8988T (cell line): Measurements from ENCODE around the gene SLBP.

Experiments
- DNase-seq: peaks from one replicate; pipeline ENCODE4 v3.0.0; 2011

The SLBP gene

DNA sequence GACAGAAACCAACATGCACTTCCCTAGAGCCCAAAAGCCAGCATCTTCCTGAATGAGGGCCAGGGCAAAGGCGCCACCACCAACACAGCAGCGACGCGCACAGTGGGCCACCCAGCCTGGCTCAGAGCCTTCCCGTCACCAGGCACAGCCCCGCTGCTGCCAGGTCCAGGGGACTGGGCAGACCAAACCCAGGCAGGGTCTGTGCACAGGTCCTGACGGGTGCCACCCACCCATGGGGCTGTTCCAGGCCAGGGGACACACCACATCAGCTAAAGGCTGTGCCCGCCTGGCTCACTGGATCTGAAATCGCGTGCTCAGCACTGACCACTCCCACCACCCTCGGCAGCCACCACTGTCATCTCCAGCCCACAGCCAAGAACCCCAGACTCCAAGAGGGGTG lies 41.8 kb downstream of the SLBP start:
- no peak for DNase-seq

DNA sequence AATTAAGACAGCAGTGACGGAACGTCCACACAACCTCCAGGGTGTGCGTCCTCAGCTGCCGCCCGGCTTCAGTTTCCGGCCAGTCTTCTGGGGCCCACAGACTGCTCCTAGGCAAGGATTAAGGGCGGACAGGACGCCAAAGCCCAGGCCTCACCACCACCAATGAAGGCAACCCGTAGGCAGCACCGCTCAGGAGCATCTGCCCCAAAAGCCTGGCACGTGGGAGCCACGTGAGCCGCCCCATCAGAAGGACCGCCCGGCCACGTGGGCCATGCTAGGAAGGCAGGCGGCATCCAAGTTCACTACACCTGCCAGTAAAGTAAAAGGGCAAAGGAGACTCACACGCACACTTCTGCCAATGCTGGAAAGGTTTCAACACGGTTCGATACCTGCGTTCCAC lies 42.3 kb downstream of the SLBP start:
- DNase-seq, result no peak

DNA sequence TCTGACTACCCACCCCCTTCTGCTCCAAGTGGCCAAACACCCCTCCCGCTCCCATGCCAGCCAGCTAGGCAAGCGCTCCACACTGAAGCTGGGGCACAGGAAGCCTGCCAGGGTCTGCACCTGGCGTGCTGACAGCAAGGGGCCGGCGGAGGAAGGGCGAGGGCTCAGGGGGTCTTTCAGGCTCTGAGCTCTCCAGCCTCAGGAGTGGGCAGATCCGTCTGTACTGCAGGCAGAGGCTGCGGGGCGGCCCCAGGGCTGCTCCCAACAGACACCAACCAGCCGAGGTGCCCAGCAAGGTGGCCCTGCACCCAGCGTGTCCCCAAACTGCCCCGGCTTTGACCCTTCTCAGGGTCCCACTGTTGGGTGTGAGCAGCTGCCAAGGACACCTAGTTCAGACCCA lies 42.8 kb downstream of the SLBP start:
- DNase-seq, result no peak

DNA sequence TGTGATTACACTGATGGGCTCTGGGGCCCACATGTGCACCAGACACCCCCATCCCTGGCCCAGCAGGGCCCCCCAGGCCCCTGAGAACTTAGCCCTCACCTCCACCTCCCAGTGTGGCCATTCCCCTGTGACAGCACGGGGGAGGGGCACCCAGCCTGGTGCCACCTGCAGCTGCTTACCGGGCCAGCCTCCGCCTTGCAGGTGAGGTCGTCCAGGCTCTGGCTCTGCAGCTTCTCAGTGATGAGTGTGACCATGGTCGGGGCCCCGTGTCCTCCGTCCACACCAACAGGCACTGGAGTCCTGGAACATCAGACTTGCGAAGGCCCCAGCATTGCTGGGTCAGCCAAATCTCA lies 43.7 kb downstream of the SLBP start:
- no peak for DNase-seq

DNA sequence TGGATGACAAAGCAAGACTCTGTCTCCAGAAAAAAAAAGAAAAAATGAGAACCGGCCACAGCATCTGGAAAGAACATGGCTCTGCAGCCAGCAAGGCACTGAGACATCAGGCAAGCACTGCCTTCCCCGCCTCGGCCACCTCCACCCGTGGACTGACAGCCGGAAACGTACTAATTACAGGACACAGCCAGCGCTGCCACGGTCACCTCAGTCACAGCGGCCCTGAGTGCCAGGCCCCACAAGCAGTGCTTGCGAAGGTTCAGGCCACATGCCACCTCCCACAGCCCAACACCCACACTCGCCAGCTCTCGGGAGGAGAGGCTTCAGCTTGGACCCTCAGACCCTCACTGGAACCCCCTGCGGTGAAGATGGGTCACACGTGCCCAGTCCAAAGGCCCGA lies 44.8 kb downstream of the SLBP start:
- no peak for DNase-seq

DNA sequence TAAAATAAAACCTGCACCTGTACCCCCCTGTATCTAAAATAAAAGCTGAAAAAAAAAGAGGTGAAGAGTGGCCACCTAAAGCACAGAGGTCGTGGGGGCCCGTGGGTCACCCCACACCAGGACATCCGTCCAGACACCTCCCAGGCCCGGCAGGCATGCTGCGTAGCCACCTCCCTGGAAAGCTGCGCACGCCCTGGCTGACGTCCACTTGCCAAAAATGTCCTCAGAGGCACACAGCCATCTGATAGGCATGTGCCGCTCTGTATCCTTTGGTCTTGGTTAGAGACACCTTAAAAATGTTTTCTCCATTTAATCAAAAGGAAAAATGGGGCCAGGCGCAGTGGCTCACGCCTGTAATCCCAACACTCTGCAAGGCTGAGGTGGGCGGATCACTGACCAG lies 45.7 kb downstream of the SLBP start:
- no peak for DNase-seq

DNA sequence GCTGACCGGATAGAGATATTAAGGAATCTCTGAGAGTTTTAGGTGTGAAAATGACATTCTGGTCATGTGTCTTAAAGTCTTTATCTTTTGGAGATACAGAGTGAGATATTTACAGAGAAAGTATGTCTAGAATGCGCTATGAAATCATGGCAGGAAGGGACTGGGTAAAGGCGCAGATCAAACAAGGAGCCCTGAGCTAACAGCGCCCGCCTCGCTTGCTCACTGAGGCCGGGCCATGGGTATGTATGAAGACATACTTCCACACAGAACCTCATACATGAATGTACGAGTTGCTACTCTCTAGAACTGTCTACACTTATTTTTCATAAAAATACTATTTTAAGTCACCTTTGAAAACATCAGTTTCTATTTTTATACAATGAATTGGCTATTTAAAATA lies 48.0 kb downstream of the SLBP start:
- no peak for DNase-seq

DNA sequence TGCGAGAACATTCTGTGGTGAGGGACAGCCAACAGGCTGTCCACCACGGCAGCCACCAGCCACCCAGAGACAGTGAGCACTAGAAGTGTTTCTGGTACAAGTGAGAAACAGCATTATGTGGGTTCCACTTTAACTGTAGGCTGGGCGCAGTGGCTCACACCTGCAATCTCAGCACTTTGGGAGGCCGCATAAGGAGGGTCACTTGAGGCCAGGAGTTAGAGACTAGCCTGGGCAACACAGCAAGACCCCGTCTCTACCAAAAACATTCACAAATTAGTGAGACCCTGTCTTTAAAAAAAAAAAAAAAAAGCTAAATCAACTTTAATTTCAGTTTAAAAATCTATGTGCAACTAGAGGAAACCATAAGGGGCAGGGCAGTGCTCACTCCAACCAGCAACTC lies 48.6 kb downstream of the SLBP start:
- DNase-seq, result no peak

DNA sequence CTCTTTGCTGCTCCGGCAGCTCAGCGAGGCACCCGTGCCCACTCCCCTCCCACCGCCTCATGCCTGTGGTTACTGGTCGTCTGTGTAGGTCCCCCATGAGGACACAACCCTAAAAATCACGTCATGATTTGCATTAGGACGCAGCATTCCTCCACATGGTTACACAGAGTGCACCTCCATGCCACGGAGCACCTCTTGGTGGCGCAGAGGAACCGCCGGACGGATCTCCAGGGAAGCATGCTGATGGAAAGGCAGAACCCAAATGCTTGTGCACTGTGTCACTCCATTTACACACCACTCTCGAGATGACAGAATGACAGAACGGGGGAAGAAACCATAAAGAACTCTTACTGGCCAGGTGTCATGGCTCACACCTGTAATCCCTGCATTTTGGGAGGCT lies 50.4 kb downstream of the SLBP start:
- peak; percentile 67 for DNase-seq

DNA sequence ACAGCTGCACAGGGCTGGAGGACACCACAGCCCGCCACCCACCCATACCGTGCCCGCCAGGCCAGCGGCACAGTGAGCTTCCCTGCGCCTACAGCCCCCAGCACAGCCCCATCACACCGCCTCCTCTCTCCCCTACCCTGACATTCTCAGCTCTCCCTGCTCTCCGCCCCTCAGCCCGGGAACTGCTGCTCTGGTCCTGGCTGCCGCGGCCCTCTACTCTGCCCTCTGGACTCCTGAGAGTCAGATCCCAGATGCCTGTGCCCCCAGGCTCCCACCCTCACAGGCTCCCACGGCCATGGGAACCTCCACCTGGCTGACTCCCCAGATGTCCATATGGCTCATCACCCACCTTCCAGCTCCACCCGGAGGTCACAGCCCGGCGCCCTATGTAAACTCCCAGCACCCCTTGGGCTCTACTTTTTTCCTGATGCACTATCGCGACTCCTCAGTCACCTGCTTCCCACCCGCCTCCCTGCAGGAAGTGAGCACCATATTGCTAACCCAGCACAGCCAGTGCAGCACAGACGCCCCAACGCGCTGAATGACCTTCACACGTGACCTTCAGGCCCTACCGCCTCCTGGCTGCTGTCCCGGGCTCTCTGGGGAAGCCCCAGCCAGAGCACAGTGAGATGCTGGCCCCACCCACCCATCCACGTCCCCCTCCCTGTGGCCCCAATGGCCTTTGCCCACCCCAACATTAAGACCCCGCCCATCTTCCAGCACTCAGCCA lies 51.0 kb downstream of the SLBP start:
- DNase-seq, result no peak

DNA sequence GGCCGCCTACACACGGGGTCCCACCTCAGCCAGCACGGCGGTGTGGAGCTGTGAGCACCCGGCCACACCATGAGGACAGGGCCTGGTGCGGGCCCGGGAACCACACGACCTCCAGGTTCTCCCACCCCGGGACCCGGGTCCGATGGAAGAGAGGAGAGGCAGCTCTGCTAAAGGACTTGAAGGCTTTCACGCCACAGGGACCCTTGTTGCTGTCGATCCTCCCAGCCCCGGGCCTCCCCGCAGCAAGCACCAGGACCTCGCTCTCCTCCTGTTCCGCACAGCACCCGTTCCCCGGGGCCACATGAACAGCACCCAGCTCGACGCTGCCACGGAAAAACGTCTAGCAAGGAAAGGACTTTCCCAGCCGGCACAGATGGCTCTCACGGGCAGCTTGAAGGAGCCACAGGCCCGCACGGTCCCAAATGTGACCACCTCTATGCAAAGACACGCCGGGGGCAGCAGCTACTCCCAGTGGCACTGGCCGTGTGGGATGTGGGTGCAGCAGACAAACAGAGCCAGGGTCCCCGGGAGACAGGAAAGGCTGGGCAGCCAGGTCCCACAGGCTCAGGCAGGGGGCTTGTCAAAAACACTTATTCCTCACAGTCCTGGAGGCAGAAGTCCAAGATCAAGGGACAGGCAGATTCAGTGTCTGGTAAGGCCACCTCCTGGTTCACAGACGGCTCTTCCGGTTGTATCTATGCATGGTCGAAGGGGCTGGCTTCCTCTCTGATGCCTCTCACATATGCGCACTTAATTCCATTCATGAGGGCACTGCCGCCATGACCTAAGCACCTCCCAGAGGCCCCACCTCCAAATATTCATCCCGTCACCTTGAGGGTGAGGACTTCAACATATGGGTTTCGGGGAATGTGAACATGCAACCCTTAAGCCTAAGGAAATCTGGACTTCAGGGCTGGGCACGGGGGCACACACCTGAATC lies 52.7 kb downstream of the SLBP start:
- no peak for DNase-seq

DNA sequence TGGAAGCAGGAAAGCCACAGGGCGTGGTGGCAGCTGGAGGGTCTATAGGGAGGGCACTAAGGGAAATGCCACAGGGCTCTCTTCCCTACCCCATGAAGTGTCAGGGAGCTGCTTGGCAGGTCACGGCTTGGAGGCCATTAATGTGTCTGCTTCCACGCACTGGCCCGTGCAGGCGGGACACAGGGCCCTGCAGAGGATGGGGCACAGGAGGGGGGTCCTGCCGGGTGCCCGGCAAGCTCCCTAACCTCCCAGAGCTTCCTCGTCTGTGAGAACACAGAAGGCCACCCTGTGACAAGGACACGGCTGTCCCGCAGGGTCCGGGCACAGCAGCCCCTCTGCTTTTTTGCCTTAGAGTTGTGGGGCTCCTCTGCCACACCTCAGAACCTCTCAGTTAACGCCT lies 53.5 kb downstream of the SLBP start:
- DNase-seq, result no peak

DNA sequence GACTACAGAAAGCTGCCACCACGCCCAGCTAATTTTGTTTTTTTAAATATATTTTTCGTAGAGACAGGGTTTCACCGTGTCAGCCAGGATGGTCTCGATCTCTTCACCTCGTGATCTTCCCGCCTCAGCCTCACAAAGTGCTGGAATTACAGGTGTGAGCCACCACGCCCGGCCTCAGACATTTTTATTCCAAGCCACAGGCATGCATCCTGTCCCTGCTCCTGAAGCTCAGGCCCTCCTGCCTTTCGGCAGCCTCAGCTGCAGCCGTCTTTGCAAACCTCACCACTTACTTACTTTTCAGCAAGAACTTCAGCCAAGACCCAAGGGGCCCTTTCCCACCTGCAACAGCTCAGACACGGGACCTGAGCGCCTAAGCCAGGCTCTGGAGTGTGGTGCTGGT lies 54.0 kb downstream of the SLBP start:
- no peak for DNase-seq

DNA sequence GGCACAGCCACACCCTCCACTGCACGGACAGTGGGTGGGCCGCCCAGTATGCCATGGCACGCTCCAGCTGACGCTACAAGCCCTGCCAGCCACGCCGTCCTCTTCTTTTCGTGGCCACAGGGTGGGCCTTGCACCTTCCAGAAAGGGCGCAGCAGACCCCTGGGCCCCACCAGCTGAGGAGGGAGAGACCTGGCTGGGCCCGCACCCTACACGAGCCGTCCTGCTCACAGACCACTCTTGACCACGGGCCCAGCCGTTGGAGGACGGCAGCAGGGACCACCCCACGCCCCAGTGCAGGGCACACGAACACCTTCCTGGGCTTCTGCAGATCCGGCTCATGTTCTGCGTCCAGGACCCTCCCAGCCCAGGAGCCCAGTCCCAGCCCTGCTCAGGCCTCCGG lies 55.1 kb downstream of the SLBP start:
- DNase-seq, result no peak

DNA sequence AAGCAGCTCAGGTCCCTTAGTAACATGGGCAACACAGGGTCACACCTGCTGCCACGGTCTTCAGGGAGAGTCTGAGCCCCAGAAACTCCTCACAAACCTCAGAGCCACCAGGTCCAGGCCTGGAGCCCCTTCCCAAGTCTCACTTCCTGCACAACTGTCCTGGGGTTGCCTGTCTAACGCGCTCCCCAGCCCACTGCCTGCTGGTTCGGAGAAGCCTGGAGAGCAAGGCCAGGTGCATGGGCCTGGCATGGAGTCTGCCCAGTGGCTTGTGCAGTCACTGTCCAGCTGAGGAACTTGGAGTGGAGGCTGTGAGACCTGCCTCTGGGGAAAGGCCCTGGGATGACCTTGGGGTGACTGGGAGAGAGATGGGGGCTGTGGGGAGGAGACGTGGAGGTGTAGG lies 56.0 kb downstream of the SLBP start:
- no peak for DNase-seq

DNA sequence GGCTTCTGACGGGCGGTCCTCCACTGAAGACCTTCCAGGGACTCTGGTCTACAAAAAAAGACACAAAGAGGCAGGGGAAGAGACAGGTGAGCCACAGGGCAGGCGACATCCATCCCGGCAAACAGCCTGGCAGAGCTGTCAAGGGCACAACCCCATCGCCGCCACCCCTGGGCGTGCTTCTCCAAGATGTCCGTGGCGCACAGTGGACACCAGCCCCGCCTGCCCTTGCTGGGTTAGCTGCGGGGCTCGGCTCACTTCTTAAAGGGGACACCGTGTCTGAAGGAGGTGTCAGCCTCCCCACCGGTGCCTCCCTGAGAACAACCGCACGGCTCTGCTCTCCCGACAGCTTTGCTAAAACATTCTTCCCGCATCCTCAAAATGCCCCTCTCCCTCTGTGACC lies 56.4 kb downstream of the SLBP start:
- DNase-seq, result no peak

DNA sequence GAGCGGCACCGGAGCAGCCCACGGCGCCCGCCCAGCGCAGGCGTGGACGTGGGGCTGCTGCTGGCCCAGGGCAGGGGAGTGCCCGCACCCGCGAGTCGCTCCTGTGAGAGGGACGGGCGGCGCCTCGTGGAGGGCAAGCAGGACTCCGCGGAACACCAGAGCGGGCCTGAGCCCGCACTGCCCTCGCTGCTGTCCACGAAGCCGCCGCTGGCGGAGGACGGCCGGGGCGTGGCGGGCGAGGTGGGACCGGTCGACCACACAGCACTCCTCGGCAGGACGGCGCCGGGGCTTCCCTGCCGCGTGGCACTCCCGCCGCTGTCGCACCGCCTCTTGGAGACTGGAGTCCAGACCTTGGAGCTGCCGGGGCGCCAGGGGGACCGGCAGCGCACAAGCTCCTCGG lies 57.0 kb downstream of the SLBP start:
- no peak for DNase-seq

DNA sequence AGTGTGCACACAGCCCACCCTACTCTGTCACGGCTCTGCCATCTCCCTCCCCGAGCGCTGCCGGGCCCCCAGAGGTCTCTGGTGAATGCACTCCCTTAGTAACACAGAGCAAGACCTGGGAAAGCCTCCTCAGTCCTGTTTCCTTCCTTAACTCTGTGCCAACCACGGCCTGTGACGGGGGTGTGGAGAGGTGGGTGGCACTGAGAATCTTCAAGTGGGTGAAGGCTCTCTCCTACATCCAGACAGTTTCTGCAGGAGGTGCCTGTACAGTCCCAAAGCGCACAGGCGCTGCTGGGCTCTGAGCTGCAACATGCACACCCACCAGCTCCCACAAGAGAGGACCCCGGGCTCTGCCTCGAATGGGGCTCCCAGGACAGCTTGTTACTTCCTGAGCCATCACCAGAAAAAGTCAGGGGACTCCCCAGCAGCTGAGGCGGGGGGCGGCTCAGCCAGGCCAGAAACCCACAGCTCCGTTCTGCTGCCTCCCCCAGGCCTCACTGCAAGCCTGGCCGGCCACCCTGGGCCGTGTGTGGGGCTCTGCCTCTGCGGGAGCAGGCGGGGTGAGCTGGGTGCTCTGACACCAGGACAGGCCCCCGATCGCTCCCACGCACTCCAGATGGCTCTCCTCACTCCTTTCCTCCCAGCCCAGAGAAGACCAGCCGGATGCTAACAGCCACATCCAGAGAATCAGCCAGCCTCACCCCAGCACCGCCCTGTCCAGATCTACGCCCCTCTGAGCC lies 57.7 kb downstream of the SLBP start:
- no peak for DNase-seq

DNA sequence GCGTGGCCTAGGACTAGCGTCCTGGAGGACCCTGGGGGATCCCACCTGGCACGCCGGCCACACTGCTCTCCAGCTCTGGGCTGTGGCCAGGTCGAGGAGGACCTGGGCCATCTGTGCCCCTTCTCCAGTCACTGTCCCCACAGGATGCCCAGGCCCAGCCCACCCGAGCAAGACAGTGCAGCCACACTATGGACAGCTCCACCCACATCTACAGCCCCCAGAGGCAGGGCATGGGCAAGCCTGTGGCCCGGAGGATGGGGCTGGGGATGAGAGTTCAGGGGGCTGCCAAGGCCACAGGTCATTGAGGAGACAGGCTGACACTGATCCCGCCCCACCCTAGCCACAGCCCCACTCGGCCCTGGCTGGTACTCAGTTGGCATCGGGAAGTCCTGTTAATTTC lies 58.3 kb downstream of the SLBP start:
- DNase-seq, result no peak

DNA sequence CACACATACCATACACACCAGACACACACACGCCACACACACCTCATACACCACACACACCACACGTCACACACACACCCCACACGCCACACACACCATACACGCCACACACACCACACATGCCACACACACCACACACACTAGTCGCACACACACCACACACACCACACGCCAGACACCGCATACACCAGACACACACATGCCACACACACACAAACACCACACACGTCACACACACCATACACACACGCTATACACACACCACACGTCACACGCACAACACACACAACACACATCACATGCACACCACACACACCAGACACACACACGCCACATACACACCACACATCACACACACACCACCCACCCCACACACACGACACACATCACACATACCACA lies 60.0 kb downstream of the SLBP start:
- DNase-seq, result no peak

DNA sequence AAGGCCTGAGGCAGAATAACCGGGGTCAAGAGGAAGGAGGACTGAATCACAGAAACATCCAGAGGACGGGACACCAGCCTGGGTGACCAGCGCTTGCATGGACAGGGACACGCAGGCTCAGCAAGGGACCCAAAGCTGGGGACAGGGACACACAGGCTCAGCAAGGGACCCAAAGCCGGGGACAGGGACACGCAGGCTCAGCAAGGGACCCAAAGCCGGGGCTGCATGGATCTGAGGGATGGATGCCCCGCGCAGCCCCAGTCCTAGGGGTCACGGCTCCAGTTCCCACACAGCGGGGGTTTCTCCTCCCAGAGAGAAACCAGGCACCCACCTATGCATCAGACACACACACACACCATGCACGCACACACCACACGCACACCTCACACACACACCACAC lies 60.5 kb downstream of the SLBP start:
- no peak for DNase-seq

DNA sequence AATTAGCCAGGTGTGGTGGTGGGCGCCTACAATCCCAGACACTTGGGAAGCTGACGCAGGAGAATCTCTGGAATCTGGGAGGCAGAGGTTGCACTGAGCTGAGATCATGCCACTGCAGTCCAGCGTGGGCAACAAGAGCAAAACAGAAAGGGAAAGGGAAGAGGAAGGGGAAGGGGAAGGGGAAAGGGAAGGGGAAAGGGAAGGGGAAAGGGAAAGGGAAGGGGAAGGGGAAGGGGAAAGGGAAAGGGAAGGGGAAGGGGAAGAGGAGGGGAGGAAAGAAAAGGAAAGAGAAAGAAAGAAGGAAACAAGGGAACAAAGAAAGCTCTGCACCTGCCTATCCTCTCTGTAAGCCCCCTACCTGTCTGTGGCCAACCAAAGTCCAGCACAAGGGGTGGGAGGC lies 63.2 kb downstream of the SLBP start:
- DNase-seq, result no peak

DNA sequence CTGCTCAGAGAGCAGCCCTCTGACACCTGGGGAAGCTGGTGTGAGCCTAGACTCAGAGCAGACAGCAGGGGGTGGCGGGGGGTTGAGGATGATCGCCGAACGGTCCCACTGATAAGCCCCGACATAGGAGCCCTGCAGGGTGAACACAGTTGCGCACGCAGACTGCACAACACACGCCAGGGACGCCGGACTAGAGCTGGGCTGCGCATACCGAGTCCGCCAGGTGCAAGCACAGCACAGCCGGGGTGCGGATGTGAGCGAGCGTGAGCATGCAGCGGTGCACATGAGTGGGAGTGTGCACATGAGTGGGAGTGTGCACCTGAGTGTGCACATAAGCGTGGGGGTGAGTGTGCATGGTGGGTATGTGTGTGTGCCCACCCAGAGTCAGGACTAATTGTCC lies 64.7 kb downstream of the SLBP start:
- DNase-seq, result no peak

DNA sequence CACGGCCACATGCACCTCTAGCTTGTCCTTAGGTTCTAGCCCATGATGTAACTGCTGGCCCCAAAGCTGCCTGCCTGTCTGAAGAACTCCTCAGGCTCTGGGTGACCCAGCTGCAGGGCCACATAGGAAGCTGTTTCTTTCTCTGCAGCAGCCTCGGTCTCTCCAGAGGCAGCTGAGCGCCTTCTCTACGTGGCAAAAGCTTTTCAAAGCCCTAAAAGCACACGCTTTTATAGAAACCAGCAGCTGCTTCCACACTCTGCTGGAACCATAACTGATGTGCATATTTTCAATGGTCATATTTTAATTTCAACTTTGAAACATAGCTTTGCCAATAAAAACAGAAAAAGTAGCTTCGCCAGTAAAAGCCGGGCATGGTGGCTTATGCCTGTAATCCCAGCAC lies 65.4 kb downstream of the SLBP start:
- no peak for DNase-seq
